ENCODE results near the gene RGS6.
A peak's percentile ranks its signal among the peaks of the same experiment; 100 is the strongest.

The RGS6 gene

DNA sequence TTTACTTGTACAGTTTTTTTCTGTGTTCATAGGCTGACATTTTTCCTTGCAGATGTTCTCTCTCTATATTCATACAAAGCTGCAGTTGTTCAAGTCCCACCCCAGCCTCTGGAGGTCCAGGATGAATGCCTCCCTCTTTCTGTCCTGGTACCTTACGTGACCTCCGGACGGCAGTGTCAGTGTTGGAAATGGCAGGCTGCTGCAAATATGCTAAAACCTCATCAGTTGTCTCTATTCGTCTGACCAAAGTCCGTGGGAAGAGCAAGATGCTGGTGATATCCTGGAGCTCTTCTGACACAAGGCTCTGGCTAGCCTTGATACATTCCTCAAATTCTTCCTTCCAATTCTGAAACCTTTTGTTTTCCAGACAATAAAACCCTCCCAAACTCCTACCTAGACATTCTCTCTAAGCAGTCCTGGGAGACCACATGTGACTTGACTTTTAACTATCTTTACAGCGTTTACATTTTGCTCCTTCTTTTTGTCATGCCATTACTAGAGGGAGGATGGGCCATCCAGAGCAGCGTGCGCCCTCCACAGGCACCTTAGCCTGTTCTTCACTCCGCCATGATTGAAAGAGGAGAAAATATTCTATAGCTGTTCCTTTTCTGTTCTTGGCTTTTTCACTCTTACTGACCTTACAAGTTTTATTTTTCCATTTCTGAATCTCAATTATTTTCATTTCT lies 143.6 kb downstream of the RGS6 start:
- DNase-seq (ENCODE audit: low read depth in 3 of 3), result no peak

GRCh38 chr14:72081137-72081536 lies 148.9 kb downstream of the RGS6 start:
- DNase-seq (ENCODE audit: low read depth in 3 of 3), result no peak

DNA sequence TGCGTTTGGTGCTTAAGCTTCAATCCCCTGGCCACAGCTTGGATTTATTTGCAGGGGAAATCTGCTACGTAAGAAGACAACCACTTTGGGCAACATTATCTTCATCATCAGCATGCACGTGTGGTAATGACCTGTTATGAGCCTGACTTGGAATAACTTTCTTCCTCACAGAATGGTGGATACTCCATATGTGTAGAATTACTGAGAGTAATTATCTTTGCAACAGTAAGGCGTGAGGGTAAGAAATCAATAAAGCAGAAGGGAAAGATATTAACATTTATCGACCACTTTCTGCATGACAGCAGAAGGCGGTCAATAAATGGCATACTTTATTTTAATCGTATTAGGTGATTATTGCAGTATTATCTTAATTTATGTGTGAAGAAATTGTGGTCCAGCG lies 152.7 kb downstream of the RGS6 start:
- no peak for DNase-seq (ENCODE audit: low read depth in 3 of 3)

GRCh38 chr14:72089625-72090024 lies 157.4 kb downstream of the RGS6 start:
- no peak for DNase-seq (ENCODE audit: low read depth in 3 of 3)

GRCh38 chr14:72094844-72095582 lies 162.8 kb downstream of the RGS6 start:
- DNase-seq (ENCODE audit: low read depth in 3 of 3), result no peak

- DNase-seq (ENCODE audit: low read depth in 3 of 3), result no peak
Measured at GRCh38 chr14:72097173-72097783, 165.0 kb downstream of the RGS6 start.

DNA sequence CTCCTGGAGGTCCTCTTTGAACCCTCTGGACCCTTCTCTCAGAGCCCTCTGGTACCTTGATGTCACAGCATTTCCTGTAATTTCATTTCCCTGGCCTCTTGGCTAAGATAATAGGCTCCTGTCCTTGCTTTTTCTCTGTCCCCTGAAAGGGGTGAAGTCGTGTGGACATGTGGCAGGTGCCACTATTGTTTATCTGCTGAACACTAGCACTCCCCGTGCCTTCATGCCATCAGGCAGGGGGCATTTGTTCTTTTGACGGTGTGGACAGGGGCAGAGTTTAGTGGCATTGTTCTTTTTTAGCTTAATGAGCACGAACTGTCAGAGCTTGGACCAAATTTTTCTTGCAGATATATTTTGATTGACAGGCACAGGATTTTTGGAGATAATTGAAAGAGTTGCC lies 166.0 kb downstream of the RGS6 start:
- no peak for DNase-seq (ENCODE audit: low read depth in 3 of 3)

DNA sequence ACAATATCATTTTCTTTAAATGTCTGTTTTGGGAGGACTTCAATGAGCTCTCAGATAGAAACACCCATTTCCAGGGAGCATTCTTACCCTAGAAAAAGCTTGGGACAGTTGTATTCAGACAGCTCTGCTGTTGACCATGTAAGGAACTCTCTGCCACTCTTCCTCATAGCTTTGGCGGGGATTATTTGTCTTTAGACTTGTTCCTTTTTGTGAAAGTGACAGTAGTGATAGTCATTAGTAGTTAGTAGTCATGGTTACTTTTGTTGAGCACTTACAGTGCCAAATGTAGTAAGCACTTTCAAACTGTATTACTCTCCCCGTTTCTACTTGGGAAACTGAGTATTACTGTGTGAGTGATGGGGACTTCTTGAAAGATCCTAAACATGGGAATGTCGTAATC lies 167.3 kb downstream of the RGS6 start:
- DNase-seq (ENCODE audit: low read depth in 3 of 3), result no peak

- DNase-seq (ENCODE audit: low read depth in 3 of 3), result peak; percentile 17 to 32 (median 26)
Measured at GRCh38 chr14:72104011-72104613, 171.9 kb downstream of the RGS6 start.

GRCh38 chr14:72111911-72112310 lies 179.7 kb downstream of the RGS6 start:
- DNase-seq (ENCODE audit: low read depth in 3 of 3), result no peak

DNA sequence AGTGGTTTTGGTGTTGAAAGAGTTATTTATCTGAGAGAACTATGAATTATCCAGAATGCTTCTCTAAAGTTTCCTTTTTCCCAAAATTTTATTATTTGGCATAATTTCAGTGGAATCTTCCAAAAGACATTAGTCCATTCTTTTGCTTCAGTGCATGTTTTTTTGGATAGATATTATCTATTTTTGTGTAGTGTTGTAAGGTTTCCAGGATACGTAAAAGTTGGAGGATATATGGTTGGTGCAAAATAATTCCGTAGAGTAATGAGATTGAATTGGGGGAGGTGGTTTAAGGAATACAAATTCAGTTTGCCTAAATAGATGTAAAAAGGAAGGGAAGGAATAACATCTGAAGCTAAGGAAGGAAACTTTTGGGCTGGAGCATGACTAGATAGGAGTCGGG lies 186.6 kb downstream of the RGS6 start:
- DNase-seq (ENCODE audit: low read depth in 3 of 3), result no peak

GRCh38 chr14:72120315-72120714 lies 188.1 kb downstream of the RGS6 start:
- no peak for DNase-seq (ENCODE audit: low read depth in 3 of 3)

DNA sequence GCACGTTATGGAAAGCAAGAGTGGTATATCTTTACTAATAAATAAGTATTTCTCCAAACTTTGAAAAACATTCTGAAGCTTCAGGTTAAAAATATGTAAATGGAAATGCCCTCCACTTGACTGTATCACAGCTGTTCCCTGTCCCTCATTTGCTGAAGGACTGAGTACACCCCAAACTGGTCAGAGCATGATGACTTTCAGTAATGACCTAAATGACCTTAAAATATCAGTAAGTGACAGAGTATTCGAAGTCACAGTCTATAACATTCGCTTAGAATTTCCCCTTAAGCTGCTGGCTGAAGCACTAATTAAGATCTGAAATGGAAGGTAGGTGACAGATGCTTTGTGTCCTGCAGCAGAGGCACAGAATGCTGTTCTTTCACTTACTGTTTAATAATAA lies 191.5 kb downstream of the RGS6 start:
- no peak for DNase-seq (ENCODE audit: low read depth in 3 of 3)

- no peak for DNase-seq (ENCODE audit: low read depth in 3 of 3)
Measured at GRCh38 chr14:72124171-72124570, 191.9 kb downstream of the RGS6 start.

GRCh38 chr14:72126091-72126490 lies 193.9 kb downstream of the RGS6 start:
- DNase-seq (ENCODE audit: low read depth in 3 of 3), result no peak

- no peak for DNase-seq (ENCODE audit: low read depth in 3 of 3)
Measured at GRCh38 chr14:72126561-72126960, 194.3 kb downstream of the RGS6 start.

GRCh38 chr14:72128629-72129028 lies 196.4 kb downstream of the RGS6 start:
- DNase-seq (ENCODE audit: low read depth in 3 of 3), result no peak

GRCh38 chr14:72129291-72129690 lies 197.1 kb downstream of the RGS6 start:
- DNase-seq (ENCODE audit: low read depth in 3 of 3), result no peak

DNA sequence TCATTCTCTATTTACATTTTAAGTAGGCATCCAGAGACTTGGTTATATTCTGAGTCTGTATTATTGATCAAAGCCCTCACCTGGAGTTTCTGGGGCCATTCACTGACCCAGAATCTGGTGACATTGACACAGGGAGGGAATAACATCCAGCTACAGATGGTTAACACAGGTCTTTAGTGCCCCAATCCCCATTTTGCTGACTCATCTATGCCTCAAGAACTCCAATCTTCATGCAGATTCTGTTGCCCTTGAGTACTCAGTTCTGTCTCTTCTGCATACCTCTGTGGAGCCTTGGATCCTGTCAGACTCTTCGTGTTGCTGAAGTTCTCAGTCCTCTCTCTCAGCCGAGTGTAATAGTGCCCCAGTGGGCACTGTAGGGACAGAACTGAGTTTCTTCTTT lies 208.9 kb downstream of the RGS6 start:
- DNase-seq (ENCODE audit: low read depth in 3 of 3), result no peak

- no peak for DNase-seq (ENCODE audit: low read depth in 3 of 3)
Measured at GRCh38 chr14:72142328-72142727, 210.1 kb downstream of the RGS6 start.

GRCh38 chr14:72146241-72146640 lies 214.0 kb downstream of the RGS6 start:
- DNase-seq (ENCODE audit: low read depth in 3 of 3), result no peak

GRCh38 chr14:72154645-72155378 lies 222.6 kb downstream of the RGS6 start:
- no peak for DNase-seq (ENCODE audit: low read depth in 3 of 3)
